Measurements from ENCODE around the gene CLDN5. TPM values are rescaled to one million over a fixed set of nuclear protein-coding genes. Genes with fewer than 3 reads are reported as not detected.
"Not testable (repeated sequence)": the region's sequence is repeated elsewhere in the genome, so short reads cannot be mapped to it uniquely, and the experiment has no call there.

CLDN5 gene
- polyA plus RNA-seq, 2 donors, result 8.5 to 48.3 TPM

GRCh38 chr22:19533857-19534256, 9.6 kb upstream of the CLDN5 start:
- Histone ChIP-seq H3K27ac (ENCODE audit: low read depth in 2 of 2, low read length in 1 of 2) (no peak overlapping the region), H3K9me3 (ENCODE audit: control insufficient read depth in 2 of 2, insufficient read depth in 1 of 2, low read depth in 1 of 2, low read length in 1 of 2) (no peaks in the 10 kb centered on the region), H3K4me1 (ENCODE audit: control insufficient read depth in 2 of 2, insufficient read depth in 2 of 2, low read length in 1 of 2) (no peaks in the 10 kb centered on the region), H3K36me3 (ENCODE audit: control insufficient read depth in 2 of 2, insufficient read depth in 2 of 2, low read length in 1 of 2) (no peaks in the 10 kb centered on the region), H3K27me3 (ENCODE audit: control insufficient read depth in 1 of 2, insufficient read depth in 2 of 2, low read length in 2 of 2) (no peaks in the 10 kb centered on the region), H3K4me3 (ENCODE audit: low read depth in 1 of 2, low read length in 2 of 2) (no peak overlapping the region)

GRCh38 chr22:19533049-19533626, 8.9 kb upstream of the CLDN5 start:
- H3K4me1 ChIP-seq (ENCODE audit: control insufficient read depth in 2 of 2, insufficient read depth in 2 of 2, low read length in 1 of 2), result no peaks in the 10 kb centered on the region
- H3K4me3 ChIP-seq (ENCODE audit: low read depth in 1 of 2, low read length in 2 of 2), result no peak overlapping the region
- H3K36me3 ChIP-seq (ENCODE audit: control insufficient read depth in 2 of 2, insufficient read depth in 2 of 2, low read length in 1 of 2), result no peaks in the 10 kb centered on the region
- H3K9me3 ChIP-seq (ENCODE audit: control insufficient read depth in 2 of 2, insufficient read depth in 1 of 2, low read depth in 1 of 2, low read length in 1 of 2), result no peaks in the 10 kb centered on the region
- 85 to 89% methylated on average over 8 of the region's 8 CpGs for WGBS, 2 donors
- no peak overlapping the region for H3K27ac ChIP-seq (ENCODE audit: low read depth in 2 of 2, low read length in 1 of 2)
- no peaks in the 10 kb centered on the region for H3K27me3 ChIP-seq (ENCODE audit: control insufficient read depth in 1 of 2, insufficient read depth in 2 of 2, low read length in 2 of 2)

- H3K9me3 ChIP-seq (ENCODE audit: control insufficient read depth in 2 of 2, insufficient read depth in 1 of 2, low read depth in 1 of 2, low read length in 1 of 2); H3K36me3 ChIP-seq (ENCODE audit: control insufficient read depth in 2 of 2, insufficient read depth in 2 of 2, low read length in 1 of 2); H3K27ac ChIP-seq (ENCODE audit: low read depth in 2 of 2, low read length in 1 of 2); H3K4me1 ChIP-seq (ENCODE audit: control insufficient read depth in 2 of 2, insufficient read depth in 2 of 2, low read length in 1 of 2); H3K27me3 ChIP-seq (ENCODE audit: control insufficient read depth in 1 of 2, insufficient read depth in 2 of 2, low read length in 2 of 2); H3K4me3 ChIP-seq (ENCODE audit: low read depth in 1 of 2, low read length in 2 of 2): not testable (repeated sequence)
- WGBS, 2 donors, result 91 to 92% methylated on average over 6 of the region's 6 CpGs
Measured at GRCh38 chr22:19531327-19531726, 7.1 kb upstream of the CLDN5 start.

- Histone ChIP-seq H3K4me1 (ENCODE audit: control insufficient read depth in 2 of 2, insufficient read depth in 2 of 2, low read length in 1 of 2) (no peaks in the 10 kb centered on the region), H3K27ac (ENCODE audit: low read depth in 2 of 2, low read length in 1 of 2) (no peak overlapping the region), H3K27me3 (ENCODE audit: control insufficient read depth in 1 of 2, insufficient read depth in 2 of 2, low read length in 2 of 2) (no peaks in the 10 kb centered on the region), H3K9me3 (ENCODE audit: control insufficient read depth in 2 of 2, insufficient read depth in 1 of 2, low read depth in 1 of 2, low read length in 1 of 2) (no peaks in the 10 kb centered on the region), H3K4me3 (ENCODE audit: low read depth in 1 of 2, low read length in 2 of 2) (no peak overlapping the region), H3K36me3 (ENCODE audit: control insufficient read depth in 2 of 2, insufficient read depth in 2 of 2, low read length in 1 of 2) (no peaks in the 10 kb centered on the region)
- WGBS, 2 donors, result 39 to 52% methylated on average over 3 of the region's 3 CpGs
Measured at GRCh38 chr22:19530751-19531150, 6.5 kb upstream of the CLDN5 start.

GRCh38 chr22:19529811-19530210, 5.6 kb upstream of the CLDN5 start:
- Histone ChIP-seq H3K27ac (ENCODE audit: low read depth in 2 of 2, low read length in 1 of 2) (no peak overlapping the region), H3K27me3 (ENCODE audit: control insufficient read depth in 1 of 2, insufficient read depth in 2 of 2, low read length in 2 of 2) (no peaks in the 10 kb centered on the region), H3K4me1 (ENCODE audit: control insufficient read depth in 2 of 2, insufficient read depth in 2 of 2, low read length in 1 of 2) (no peaks in the 10 kb centered on the region), H3K9me3 (ENCODE audit: control insufficient read depth in 2 of 2, insufficient read depth in 1 of 2, low read depth in 1 of 2, low read length in 1 of 2) (no peaks in the 10 kb centered on the region), H3K4me3 (ENCODE audit: low read depth in 1 of 2, low read length in 2 of 2) (no peak overlapping the region), H3K36me3 (ENCODE audit: control insufficient read depth in 2 of 2, insufficient read depth in 2 of 2, low read length in 1 of 2) (no peaks in the 10 kb centered on the region)
- WGBS, 2 donors, result 80 to 86% methylated on average over 4 of the region's 4 CpGs

- Histone ChIP-seq H3K36me3 (ENCODE audit: control insufficient read depth in 2 of 2, insufficient read depth in 2 of 2, low read length in 1 of 2) (no peaks in the 10 kb centered on the region), H3K4me3 (ENCODE audit: low read depth in 1 of 2, low read length in 2 of 2) (no peak overlapping the region), H3K9me3 (ENCODE audit: control insufficient read depth in 2 of 2, insufficient read depth in 1 of 2, low read depth in 1 of 2, low read length in 1 of 2) (no peaks in the 10 kb centered on the region), H3K27me3 (ENCODE audit: control insufficient read depth in 1 of 2, insufficient read depth in 2 of 2, low read length in 2 of 2) (peaks cover 0 to 13% of the 10 kb centered on the region in 2 donors), H3K27ac (ENCODE audit: low read depth in 2 of 2, low read length in 1 of 2) (no peak overlapping the region), H3K4me1 (ENCODE audit: control insufficient read depth in 2 of 2, insufficient read depth in 2 of 2, low read length in 1 of 2) (peaks cover 6 to 13% of the 10 kb centered on the region in 2 donors)
- WGBS, 2 donors, result 77 to 82% methylated on average over 17 of the region's 17 CpGs
Measured at GRCh38 chr22:19527861-19528417, 3.7 kb upstream of the CLDN5 start.

- Histone ChIP-seq H3K4me3 (ENCODE audit: low read depth in 1 of 2, low read length in 2 of 2) (no peak overlapping the region), H3K27ac (ENCODE audit: low read depth in 2 of 2, low read length in 1 of 2) (no peak overlapping the region), H3K9me3 (ENCODE audit: control insufficient read depth in 2 of 2, insufficient read depth in 1 of 2, low read depth in 1 of 2, low read length in 1 of 2) (no peaks in the 10 kb centered on the region), H3K4me1 (ENCODE audit: control insufficient read depth in 2 of 2, insufficient read depth in 2 of 2, low read length in 1 of 2) (peaks cover 6 to 15% of the 10 kb centered on the region in 2 donors), H3K27me3 (ENCODE audit: control insufficient read depth in 1 of 2, insufficient read depth in 2 of 2, low read length in 2 of 2) (peaks cover 0 to 15% of the 10 kb centered on the region in 2 donors), H3K36me3 (ENCODE audit: control insufficient read depth in 2 of 2, insufficient read depth in 2 of 2, low read length in 1 of 2) (no peaks in the 10 kb centered on the region)
- 85% methylated on average over 5 of the region's 5 CpGs for WGBS, 2 donors
Measured at GRCh38 chr22:19527321-19527721, 3.1 kb upstream of the CLDN5 start.

- Histone ChIP-seq H3K36me3 (ENCODE audit: control insufficient read depth in 2 of 2, insufficient read depth in 2 of 2, low read length in 1 of 2) (no peaks in the 10 kb centered on the region), H3K4me1 (ENCODE audit: control insufficient read depth in 2 of 2, insufficient read depth in 2 of 2, low read length in 1 of 2) (peaks cover 6 to 15% of the 10 kb centered on the region in 2 donors), H3K27ac (ENCODE audit: low read depth in 2 of 2, low read length in 1 of 2) (no peak overlapping the region), H3K9me3 (ENCODE audit: control insufficient read depth in 2 of 2, insufficient read depth in 1 of 2, low read depth in 1 of 2, low read length in 1 of 2) (no peaks in the 10 kb centered on the region), H3K4me3 (ENCODE audit: low read depth in 1 of 2, low read length in 2 of 2) (no peak overlapping the region), H3K27me3 (ENCODE audit: control insufficient read depth in 1 of 2, insufficient read depth in 2 of 2, low read length in 2 of 2) (peaks cover 0 to 15% of the 10 kb centered on the region in 2 donors)
- 85 to 86% methylated on average over 7 of the region's 7 CpGs for WGBS, 2 donors
Measured at GRCh38 chr22:19526702-19527111, 2.5 kb upstream of the CLDN5 start.

- Histone ChIP-seq H3K27ac (ENCODE audit: low read depth in 2 of 2, low read length in 1 of 2) (no peak overlapping the region), H3K27me3 (ENCODE audit: control insufficient read depth in 1 of 2, insufficient read depth in 2 of 2, low read length in 2 of 2) (peaks cover 0 to 15% of the 10 kb centered on the region in 2 donors), H3K4me3 (ENCODE audit: low read depth in 1 of 2, low read length in 2 of 2) (no peak overlapping the region), H3K4me1 (ENCODE audit: control insufficient read depth in 2 of 2, insufficient read depth in 2 of 2, low read length in 1 of 2) (peaks cover 6 to 15% of the 10 kb centered on the region in 2 donors), H3K9me3 (ENCODE audit: control insufficient read depth in 2 of 2, insufficient read depth in 1 of 2, low read depth in 1 of 2, low read length in 1 of 2) (no peaks in the 10 kb centered on the region), H3K36me3 (ENCODE audit: control insufficient read depth in 2 of 2, insufficient read depth in 2 of 2, low read length in 1 of 2) (no peaks in the 10 kb centered on the region)
- WGBS, 2 donors, result 95 to 96% methylated on average over 11 of the region's 11 CpGs
Measured at GRCh38 chr22:19526076-19526701, 2.0 kb upstream of the CLDN5 start.

- WGBS, 2 donors, result 58 to 73% methylated on average over 3 of the region's 3 CpGs
- Histone ChIP-seq H3K27me3 (ENCODE audit: control insufficient read depth in 1 of 2, insufficient read depth in 2 of 2, low read length in 2 of 2) (peaks cover 0 to 15% of the 10 kb centered on the region in 2 donors), H3K4me3 (ENCODE audit: low read depth in 1 of 2, low read length in 2 of 2) (no peak overlapping the region), H3K27ac (ENCODE audit: low read depth in 2 of 2, low read length in 1 of 2) (no peak overlapping the region), H3K4me1 (ENCODE audit: control insufficient read depth in 2 of 2, insufficient read depth in 2 of 2, low read length in 1 of 2) (peaks cover 6 to 15% of the 10 kb centered on the region in 2 donors), H3K9me3 (ENCODE audit: control insufficient read depth in 2 of 2, insufficient read depth in 1 of 2, low read depth in 1 of 2, low read length in 1 of 2) (no peaks in the 10 kb centered on the region), H3K36me3 (ENCODE audit: control insufficient read depth in 2 of 2, insufficient read depth in 2 of 2, low read length in 1 of 2) (no peaks in the 10 kb centered on the region)
Measured at GRCh38 chr22:19525666-19526065, 1.5 kb upstream of the CLDN5 start.

Data from esophagus (tissue), 2 donors.